RWPE2 (cell line): ENCODE data around the gene THSD4.

Source experiments
- ATAC-seq: fragments of 200-7000 bp; cut with Tn5 transposase; 3 replicates; pipeline ENCODE4 v1.9.1; 2021; ENCODE audit warnings: low read depth
- DNase-seq: peaks from one replicate; pipeline ENCODE4 v3.0.0-alpha.2; 2020; ENCODE audit warnings: low spot score
- H3K27ac ChIP-seq: fragments of 450-650 bp; 2 replicates; pipeline ENCODE4 v1.5.1; 2017; ENCODE audit warnings: mild to moderate bottlenecking; ENCODE audit not compliant: poor library complexity, severe bottlenecking
- H3K27me3 ChIP-seq: fragments of 250-450 bp; sonication (Bioruptor Pico); 2 replicates; pipeline ENCODE4 v1.5.1; 2021; ENCODE audit warnings: mild to moderate bottlenecking, moderate library complexity; ENCODE audit not compliant: insufficient read depth, poor library complexity, severe bottlenecking
- H3K36me3 ChIP-seq: fragments of 250-450 bp; sonication (Bioruptor Pico); 2 replicates; pipeline ENCODE4 v1.5.1; 2020; ENCODE audit warnings: low read depth, mild to moderate bottlenecking, moderate library complexity
- H3K4me1 ChIP-seq: fragments of 250-450 bp; sonication (Bioruptor Pico); 2 replicates; pipeline ENCODE4 v1.5.1; 2021; ENCODE audit warnings: mild to moderate bottlenecking, moderate library complexity; ENCODE audit not compliant: insufficient read depth, poor library complexity, severe bottlenecking
- H3K4me3 ChIP-seq: fragments of 250-450 bp; sonication (Bioruptor Pico); 2 replicates; pipeline ENCODE4 v1.5.1; 2021; ENCODE audit warnings: mild to moderate bottlenecking, moderate library complexity; ENCODE audit not compliant: severe bottlenecking
- H3K9me3 ChIP-seq: fragments of 250-450 bp; sonication (Bioruptor Pico); 2 replicates; pipeline ENCODE4 v1.5.1; 2021; ENCODE audit warnings: mild to moderate bottlenecking, moderate library complexity; ENCODE audit not compliant: severe bottlenecking
- CTCF ChIP-seq: fragments of 450-650 bp; IDR thresholded peaks from one replicate; pipeline ENCODE4 v1.5.1; 2017; ENCODE audit warnings: mild to moderate bottlenecking, moderate library complexity; ENCODE audit not compliant: poor library complexity, severe bottlenecking

The THSD4 gene

GRCh38 chr15:71806452-71806931 is 691.2 kb downstream of the THSD4 start:
- no peaks in the 10 kb centered on the region for H3K9me3 ChIP-seq
- ATAC-seq, result peak; percentile 24; the same call in 2 of the 3 replicates
- no peaks in the 10 kb centered on the region for H3K27me3 ChIP-seq
- H3K4me1 ChIP-seq, result peaks cover 5% of the 10 kb centered on the region
- no peak overlapping the region for H3K27ac ChIP-seq
- no peaks in the 10 kb centered on the region for H3K36me3 ChIP-seq
- no peak overlapping the region for H3K4me3 ChIP-seq
- no peak for TF ChIP-seq CTCF
- DNase-seq, result no peak

- ATAC-seq (no peak), DNase-seq (no peak)
- no peak overlapping the region for H3K4me3 ChIP-seq
- no peak for TF ChIP-seq CTCF
- H3K36me3 ChIP-seq, result no peaks in the 10 kb centered on the region
- H3K27me3 ChIP-seq, result no peaks in the 10 kb centered on the region
- no peak overlapping the region for H3K27ac ChIP-seq
- peaks cover 5% of the 10 kb centered on the region for H3K4me1 ChIP-seq
- H3K9me3 ChIP-seq, result no peaks in the 10 kb centered on the region
These were observed 691.9 kb downstream of the THSD4 start for GRCh38 chr15:71807125-71807629.

- Histone ChIP-seq H3K27me3 (no peaks in the 10 kb centered on the region), H3K27ac (no peak overlapping the region)
- no peak for DNase-seq
These were observed 692.4 kb downstream of the THSD4 start for GRCh38 chr15:71807691-71808091.

GRCh38 chr15:71808311-71809020 is 693.2 kb downstream of the THSD4 start:
- no peak overlapping the region for H3K27ac ChIP-seq
- H3K4me3 ChIP-seq, result no peak overlapping the region
- no peak for ATAC-seq
- no peaks in the 10 kb centered on the region for H3K9me3 ChIP-seq
- TF ChIP-seq CTCF, result no peak
- H3K4me1 ChIP-seq, result peaks cover 5% of the 10 kb centered on the region
- DNase-seq, result no peak
- H3K27me3 ChIP-seq, result no peaks in the 10 kb centered on the region
- H3K36me3 ChIP-seq, result no peaks in the 10 kb centered on the region

More at GRCh38 chr15:71807691-71808091, 692.4 kb downstream of the THSD4 start:
- Histone ChIP-seq H3K9me3 (no peaks in the 10 kb centered on the region), H3K4me3 (no peak overlapping the region), H3K36me3 (no peaks in the 10 kb centered on the region), H3K4me1 (peaks cover 5% of the 10 kb centered on the region)
- TF ChIP-seq CTCF, result no peak
- no peak; the same call in 2 of the 3 replicates for ATAC-seq

GRCh38 chr15:71809346-71809745 is 694.1 kb downstream of the THSD4 start:
- Histone ChIP-seq H3K27me3 (no peaks in the 10 kb centered on the region), H3K4me1 (peaks cover 5% of the 10 kb centered on the region), H3K4me3 (no peak overlapping the region), H3K9me3 (no peaks in the 10 kb centered on the region), H3K36me3 (no peaks in the 10 kb centered on the region), H3K27ac (no peak overlapping the region)
- no peak for TF ChIP-seq CTCF
- ATAC-seq, result no peak
- DNase-seq, result no peak
